ENCODE results near the gene SLC6A19.
"Not testable (repeated sequence)": the region's sequence is repeated elsewhere in the genome, so short reads cannot be mapped to it uniquely, and the experiment has no call there.

The SLC6A19 gene

DNA sequence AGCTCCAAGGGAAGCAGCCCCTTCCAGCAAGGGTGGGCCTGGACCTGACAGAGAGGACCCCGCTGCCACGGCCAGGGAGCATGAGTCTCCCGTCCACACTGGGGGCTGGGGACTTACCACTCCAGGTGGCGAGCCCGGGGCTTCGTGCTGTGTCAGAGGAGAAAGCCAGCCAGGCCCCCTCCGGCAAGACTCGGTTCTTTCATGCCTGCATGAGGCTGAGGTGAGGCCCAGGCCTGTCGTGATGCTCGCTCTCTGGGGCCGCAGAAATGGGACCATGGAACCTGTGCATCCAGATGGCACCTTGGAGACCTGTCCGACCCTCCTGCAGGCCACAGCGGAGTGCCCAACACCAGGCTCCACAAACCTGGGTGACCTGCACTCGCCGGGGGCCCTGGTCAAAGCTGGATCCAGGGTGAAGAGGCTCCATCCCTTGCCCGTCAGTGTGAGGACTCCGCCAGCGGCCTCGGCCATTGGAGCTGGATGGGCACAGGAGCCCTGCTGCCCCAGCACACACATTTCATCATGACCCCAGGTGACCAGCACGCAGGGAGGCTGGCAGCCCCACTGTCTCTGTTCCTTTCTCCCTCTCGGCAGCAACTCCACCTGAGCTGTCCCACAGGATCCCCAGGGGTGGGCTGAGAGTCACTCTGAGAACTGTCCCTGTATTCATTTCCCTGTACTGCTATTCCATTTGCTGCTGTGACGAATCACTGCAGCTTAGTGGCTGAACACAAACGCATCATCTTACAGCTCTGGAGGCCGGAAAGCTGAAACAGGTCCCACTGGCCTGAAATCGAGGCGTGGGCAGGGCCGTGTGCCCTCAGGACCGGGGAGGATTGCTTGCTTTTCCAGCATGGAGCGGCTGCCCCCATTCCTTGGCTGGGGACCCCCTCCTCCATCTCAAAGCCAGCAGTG lies 48.2 kb downstream of the SLC6A19 start:
- DNase-seq: no peak

DNA sequence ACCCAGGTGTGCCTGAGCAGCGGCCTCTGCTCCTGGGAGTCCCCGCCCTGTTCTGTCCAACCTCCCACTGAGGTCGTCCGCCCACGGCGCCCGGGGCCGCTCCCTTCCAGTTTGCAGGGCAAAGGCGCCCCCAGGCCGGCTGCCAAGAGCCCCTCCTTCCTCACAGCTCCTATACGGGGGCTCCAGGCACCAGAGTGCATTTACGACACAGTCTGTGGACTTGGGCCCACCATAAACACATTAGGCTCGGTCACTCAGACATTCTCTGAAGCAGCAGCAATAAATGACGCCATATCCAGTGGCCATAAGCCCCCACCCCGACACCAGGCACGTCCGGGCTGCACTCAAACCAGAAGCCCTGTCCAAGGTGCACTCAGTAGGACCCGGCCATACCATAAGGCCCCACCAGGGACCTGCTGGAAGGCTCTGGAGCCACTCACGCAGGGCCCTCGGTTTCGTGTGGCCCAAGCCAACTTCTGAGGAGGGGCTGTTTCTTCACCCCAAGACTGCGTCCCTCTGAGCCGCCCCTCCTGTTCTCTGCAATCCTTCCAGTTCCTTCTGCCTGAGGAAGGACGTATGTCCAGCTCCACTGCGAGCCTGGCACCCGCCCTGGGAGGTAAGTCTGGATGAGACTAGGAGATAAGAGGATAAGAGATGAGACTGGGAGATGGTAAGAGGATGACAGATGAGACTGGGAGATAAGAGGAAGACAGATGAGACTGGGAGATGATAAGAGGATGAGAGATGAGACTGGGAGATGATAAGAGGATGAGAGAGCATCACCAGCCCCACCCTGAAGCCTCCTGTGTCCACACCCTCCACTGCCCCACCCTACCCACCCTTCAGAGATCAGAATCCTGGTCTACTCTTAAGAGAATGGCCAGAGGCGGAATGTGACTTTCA lies 50.5 kb downstream of the SLC6A19 start:
- no peak for DNase-seq

DNA sequence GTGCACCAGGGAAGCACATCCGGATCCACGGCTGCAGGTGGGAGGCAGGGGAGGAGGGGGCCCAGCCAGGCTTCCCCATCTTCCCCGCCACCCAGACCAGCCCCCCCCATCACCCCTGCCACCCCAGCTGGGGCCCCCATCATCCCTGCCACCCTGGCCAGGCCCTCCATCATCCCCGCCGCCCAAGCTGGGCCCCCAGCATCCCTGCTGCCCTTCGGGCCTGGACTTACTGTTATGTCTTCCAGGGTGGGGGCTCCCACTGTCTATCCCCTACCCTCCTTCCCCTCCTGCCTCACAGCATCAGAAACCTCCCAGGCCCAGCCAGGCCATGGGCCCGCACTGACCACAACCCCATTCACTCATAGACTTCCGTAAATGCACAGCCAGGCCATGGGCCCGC lies 51.3 kb downstream of the SLC6A19 start:
- no peak for DNase-seq

DNA sequence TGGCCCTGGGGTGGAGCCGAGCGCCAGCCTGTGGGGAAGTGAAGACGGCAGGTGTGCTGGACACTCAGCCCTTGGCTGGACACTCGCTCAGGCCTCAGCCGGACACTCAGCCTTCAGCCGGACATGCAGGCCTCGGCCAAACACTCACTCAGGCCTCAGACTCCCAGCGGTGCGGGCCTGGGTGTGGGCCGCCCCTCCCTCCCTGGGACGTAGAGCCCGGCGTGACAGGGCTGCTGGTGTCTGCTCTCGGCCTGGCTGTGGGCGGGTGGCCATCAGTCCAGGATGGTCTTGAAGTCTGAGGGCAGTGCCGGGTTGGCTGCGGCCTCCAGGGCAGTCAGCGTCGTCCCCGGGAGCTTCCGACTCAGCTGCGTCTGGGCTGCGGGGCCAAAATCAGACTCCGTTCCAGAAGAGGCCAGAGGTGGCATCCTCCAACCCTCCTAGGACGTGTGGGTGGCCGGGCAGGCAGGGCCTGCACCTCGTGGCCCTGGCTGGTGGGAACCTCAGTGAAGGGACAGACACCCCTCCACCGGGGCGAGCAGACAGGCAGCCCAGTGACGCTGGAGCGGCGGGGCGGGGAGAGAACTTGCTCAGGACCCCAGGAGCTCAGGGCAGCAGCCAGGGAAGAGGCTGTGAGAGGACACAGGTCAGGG lies 52.2 kb downstream of the SLC6A19 start:
- DNase-seq: no peak

DNA sequence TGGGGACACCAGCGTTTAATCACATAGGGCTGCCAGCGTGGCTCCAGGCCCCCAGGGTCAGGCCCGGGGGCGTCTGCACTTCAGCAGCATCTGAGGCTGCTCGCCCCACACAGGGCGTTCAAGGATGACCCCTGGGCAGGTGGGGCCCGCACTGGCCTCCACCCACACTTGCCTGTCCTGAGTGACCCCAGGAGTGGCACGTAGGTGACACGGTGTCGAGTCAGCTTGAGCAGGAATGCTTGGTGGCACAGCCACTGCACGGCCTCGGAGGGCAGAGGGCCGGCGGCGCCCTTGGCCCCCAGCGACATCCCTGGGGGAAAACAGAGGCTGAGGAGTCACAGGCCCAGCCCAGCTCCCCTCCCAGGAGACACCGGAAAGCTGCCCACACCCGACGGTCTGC lies 52.8 kb downstream of the SLC6A19 start:
- no peak for DNase-seq

DNA sequence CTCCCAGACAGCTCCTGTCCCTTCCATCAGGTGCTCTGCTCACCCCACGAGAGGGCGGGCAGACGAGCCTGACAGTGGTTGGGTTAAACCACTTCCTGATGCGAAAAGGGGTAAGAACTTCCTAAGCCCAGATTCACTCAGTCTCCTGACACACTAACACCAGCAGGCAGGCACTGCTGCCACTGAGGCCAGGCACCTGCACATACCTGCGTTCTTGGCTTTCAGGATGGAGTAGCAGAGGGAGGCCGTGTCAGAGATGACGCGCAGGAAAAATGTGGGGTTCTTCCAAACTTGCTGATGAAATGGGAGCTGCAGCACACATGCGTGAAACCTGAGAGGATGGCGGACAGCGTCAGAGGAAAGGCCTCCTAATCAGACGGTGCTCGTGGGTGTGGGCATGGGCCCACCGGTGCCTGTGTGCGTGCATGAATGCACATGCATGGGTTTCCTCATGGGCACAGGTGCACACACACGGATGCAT lies 53.7 kb downstream of the SLC6A19 start:
- peak; percentile 59 for DNase-seq

DNA sequence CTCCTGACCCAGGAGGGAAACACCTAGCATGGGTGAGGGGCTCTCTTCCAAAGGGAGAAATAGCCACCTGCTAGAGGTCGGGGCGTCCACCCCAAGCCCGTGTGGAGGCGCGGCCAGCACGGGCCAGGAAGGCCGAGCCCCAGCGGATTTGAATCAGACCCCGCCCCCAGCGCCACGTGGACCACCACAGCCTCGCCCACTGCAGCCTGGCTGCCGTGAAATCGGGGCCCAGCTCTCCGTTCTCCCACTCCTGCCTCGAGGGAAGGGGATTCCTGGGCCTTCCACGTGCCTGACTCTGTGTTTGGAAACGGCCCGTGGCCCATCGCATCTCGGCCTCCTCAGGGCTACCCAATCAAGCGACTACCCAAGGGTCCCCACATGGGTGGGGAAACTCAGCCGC lies 55.4 kb downstream of the SLC6A19 start:
- DNase-seq: no peak

DNA sequence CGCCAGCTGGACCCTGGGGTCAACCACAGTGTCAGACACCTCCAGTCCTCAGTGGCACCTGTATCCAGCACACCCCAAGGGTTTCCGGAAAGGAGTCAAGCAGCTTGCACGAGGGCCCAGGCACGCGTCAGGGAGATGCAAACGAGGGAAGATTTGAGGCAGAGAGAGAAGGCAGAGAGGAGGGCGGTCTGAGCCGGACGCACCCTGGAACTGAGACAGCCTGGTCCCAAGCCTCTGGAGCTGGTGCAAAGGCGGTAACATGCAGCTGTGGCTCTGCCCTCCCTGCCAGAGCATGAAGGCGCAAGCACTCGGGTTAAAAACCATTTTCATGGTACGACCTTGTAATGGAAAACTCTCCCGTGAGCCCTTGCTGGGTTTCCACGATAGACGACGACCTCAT lies 56.0 kb downstream of the SLC6A19 start:
- DNase-seq: no peak

DNA sequence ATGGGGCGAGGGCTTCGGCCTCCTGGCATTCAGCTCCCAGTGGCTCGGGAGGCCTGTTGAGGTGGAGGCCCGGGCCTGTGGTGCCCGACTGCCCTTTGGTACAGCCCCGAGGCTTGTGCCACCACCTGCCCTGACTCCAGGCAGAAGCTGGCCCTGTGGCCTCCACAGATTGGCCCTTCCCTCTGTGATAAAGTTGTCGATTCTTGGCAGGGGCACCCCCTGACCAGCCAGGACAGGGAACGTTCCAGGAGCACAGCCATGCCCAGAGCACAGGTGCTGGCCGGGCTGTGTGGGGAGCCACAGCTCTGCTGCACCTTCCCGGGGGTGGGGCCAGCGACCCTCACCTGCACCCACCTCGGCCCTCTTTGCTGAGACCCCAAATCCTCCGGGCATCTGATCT lies 56.4 kb downstream of the SLC6A19 start:
- DNase-seq: no peak

DNA sequence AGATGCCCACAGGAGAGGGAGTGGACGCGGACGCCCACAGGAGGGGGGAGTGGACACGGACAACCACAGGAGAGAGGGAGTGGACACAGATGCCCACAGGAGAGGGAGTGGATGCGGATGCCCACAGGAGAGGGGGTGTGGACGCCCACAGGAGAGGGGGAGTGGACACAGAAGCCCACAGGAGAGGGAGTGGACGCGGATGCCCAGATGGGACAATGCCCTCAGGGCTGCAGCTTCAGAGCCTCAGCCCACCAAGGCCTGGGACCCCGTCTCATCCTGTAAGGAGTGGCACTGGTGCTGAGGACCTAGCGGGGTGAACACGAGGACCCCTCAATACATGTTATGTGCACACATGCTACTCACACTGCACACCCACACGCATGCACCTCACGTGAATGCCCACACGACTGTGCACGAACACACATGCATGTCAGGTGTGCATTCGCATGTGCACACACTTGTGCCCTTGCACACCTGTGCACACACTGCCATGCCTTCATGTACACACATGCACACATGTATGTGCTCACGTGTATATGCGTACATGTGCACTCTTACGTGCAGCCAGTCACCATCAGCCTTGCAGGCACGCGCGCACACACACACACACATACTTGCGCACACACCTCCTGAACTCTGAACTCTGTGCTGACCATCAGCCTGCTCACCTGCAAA lies 58.5 kb downstream of the SLC6A19 start:
- no peak for DNase-seq

DNA sequence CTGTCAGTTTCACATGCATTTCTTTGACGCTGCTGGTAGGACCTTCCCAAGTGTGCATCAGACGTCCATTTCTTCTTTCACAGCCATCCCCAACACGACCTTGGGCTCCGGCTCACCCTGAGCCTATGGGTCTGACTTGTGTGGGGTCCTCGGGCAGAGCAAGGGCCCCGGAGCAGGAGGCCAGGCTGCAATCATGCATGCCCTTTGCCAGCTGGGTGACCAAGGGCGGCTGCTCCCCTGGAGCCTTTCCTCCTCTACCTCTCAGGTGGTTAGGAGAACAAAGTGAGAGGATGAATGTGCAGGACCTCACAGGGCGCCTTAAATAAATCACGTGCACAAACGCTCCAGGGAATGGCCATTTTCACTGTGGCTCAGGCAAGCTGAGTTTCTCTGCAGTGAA lies 60.2 kb downstream of the SLC6A19 start:
- DNase-seq: no peak

DNA sequence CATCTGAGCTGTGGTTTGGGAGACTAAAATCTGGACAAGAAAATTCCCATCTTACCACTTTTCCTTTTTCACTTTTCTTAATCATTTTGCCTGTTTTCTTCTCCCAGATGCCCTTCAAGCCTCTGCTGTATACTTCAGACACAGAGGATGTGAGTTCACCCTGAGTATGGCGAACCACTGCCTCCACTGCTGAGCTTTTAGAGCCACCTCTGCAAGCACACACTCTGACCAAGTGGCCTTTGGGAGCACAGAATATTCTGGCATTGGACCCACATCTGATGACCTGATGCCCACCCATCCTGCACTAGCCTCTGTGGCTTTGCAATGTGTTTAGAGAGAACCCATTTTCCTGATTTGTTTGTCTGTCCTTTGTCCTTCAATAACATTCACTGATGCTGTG lies 61.0 kb downstream of the SLC6A19 start:
- no peak for DNase-seq

DNA sequence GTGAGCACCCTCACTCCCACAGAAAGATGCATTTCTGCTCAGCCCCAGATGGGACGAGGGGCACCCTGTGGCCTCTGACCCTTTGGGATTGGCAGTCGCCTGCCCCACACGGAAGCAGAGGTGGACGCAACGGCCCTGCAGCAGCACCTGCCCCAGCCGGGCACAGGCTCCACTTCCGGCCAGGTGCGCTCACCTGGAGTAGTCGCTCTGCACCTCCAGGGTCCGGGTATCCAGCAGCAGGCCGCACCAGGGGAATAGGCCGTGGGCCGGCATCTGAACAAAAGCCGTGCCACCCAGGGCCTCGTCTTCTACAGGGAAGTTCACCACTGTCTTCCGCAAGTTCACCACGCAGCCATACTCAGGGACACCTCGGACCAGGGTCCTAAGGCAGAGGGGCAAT lies 62.8 kb downstream of the SLC6A19 start:
- DNase-seq: no peak

DNA sequence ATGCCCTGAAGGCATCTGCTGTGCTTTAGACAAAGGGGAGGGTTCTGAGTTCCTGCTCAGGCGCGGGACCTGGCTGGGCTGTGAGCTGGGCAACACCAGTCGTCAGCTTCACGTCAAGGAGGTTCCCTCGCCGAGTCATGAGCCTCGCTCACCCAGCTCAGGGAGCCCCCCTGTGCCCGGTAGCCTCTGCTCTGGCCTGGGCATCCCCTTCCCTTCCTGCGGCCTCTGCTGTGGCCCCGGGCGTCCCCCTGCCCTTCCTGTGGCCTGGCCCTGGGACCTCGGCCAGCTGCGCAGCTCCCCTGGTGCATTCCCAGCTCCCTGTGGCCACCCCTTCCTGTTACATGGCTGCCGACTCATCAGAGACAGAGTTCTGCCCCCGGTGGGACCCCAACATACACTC lies 63.6 kb downstream of the SLC6A19 start:
- DNase-seq: no peak

DNA sequence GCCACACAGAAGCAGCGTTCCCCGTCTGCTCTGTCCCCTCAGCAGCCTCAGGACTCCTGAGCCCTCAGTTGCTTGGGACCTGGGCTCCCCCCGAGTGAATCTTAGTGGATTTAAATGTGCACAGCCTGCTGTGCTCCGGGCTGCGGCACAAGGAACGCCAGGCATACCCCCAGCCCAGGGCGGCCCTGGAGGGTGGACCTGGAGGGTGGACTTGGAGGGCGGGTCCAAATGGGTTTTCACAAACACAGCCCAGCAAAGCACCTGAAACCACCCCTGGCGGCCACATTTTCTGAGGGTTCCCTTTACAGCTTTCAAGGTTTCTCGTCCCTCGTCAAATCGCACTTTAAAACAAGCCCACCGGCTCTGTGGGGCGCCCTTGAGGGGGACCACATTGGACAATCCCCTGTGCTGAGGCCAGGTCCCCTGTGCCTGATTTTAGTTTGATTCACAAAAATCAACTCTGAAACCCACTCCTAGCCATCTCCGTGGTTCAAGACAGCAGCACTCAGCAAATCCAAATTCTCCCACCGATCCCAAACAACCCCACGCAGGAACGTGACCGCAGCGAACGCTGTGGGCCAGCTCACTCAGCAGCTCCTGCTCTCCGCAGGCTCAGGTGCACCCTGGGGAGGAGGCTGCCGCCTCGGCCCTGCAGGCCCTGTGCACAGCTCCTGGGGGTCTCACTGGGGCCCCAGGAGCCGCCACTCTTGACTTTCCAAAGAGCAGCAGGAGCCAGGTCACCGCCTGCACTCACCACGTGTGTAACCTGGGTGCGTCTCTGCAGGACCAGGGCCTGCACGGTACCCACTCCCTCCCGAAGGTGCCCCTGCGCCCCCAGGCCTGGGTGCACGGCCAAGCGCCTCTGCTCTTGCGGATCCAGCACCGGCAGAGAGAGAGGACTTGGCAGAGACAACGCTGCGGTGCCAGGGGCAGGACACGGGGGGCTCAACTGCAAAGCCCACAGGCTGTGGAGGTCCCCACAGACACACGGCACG lies 64.4 kb downstream of the SLC6A19 start:
- DNase-seq: no peak

DNA sequence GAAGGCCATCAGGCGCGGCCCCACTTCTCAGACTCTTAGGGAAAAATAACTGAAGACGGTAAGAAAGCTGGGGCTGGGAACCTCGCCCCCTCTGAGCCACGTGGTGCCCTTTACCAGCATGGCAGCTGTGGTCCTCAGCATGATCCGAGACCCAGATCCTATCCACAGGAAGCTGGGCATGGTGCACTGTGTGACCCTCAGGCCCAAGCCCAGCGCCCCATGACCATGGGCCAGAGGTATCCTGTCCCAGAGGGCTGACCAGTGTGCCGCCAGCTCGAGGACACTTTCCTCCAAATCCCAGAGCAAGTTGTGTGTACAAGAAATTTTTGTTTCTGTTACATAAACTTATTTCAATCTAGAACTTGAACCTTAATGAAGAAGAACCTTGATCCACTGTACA lies 65.4 kb downstream of the SLC6A19 start:
- no peak for DNase-seq

DNA sequence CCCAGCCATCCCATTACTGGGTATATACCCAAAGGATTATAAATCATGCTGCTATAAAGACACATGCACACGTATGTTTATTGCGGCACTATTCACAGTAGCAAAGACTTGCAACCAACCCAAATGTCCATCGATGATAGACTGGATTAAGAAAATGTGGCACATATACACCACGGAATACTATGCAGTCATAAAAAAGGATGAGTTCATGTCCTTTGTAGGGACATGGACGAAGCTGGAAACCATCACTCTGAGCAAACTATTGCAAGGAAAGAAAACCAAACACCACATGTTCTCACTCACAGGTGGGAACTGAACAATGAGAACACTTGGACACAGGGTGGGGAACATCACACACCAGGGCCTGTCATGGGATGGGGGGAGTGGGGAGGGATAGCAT lies 66.1 kb downstream of the SLC6A19 start:
- DNase-seq: not testable (repeated sequence)

DNA sequence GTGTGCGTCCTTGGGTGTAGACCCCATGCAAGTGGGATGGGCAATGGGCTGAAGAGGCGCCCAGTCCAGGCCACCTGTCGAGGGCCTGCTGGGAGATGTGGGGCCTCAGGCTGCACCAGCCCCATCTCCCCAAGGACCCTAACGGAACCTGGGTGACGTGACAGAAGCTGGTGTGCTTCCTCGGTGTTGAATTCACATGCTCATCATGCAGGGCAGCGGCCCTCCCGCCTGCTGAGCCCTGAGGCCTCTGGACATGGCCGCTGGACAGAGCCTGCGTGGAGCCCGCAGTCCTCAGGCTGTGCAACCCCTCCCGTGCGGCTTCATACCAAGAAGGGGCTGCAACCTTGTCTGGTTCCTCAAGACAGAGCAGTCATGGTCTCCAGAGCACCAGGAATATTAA lies 66.7 kb downstream of the SLC6A19 start:
- no peak for DNase-seq

DNA sequence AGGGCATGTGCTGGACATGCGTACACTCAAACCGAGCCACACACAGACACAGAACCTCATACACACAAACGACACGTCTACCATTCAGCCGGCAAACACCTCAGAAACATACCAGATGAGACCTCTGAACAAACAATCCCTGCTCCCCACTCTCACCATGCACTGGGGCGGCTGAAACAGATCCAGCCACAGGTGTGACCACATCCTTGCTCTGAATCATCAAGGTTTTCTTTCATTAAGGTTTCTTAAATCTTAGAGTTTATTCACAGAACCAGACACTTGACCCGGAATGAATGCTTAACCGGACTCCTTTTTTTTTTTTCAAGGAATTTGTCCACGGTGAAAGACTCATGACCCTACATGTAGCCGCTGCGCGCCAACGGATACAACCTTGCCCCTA lies 67.3 kb downstream of the SLC6A19 start:
- DNase-seq: peak; percentile 62

DNA sequence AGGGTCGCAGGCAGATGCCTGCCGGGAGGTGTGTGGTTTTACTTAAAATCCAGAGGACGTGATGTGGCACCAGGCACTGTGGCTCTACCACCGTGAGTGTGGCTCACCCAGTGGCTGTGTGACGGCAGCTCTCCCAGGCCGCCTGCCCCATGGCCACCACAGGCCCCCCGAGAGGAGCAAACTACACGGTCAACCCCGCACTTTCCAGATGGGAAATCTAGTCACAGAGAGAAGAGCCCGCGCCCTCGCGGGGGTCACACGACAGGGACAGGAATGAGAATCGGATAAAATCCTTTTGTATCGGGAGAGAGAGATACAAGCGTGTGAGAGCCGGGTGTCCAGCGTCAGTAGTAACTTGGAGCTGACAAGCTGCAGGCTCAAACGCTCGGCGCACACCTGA lies 69.0 kb downstream of the SLC6A19 start:
- DNase-seq: no peak
